Upper lobe of left lung (tissue), 4 donors: ENCODE measurements around the gene OR4K1.

ENCODE experiments used
- POLR2A ChIP-seq, 4 donors: fragments of 450-650 bp; IDR thresholded peaks; one replicate each; pipeline ENCODE4 v1.5.1; 2016 to 2017; ENCODE audit warnings: antibody characterized with exemption in 4 of 4, mild to moderate bottlenecking in 2 of 4
- POLR2AphosphoS5 ChIP-seq, 2 donors: sonication (generic); formaldehyde crosslinking; IDR thresholded peaks; one replicate each; pipeline ENCODE4 v1.5.1; 2017; ENCODE audit warnings: antibody characterized with exemption in 2 of 2
- TF ChIP-seq, protein P1 (sequence below), 6 experiments: fragments of 450-650 bp in 4 of 6; fragments of 200-600 bp in 2 of 6; sonication (generic) in 2 of 6; IDR thresholded peaks; one replicate each; pipeline ENCODE4 v1.5.1; 2016 to 2019; ENCODE audit warnings: antibody characterized with exemption in 6 of 6

DNA sequence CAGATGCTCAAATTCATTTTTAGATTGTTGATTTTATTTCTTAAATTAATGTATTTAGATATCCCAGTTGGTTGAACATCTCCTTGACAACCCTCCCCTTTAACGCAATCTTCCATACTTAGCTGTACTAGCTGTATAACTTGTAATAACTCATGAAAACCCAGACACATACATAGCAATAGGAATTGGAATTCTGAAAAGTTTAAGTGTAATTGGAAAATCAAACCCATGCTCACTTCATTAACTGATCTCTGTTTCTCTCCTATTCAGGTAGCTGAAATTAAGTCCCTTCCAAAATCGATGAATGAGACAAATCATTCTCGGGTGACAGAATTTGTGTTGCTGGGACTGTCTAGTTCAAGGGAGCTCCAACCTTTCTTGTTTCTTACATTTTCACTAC lies 44.6 kb downstream of the OR4K1 start, which contains the start of gene OR4K15:
- no peak for TF ChIP-seq POLR2A (IDR thresholded peaks at IDR 0.05)
- no peak for TF ChIP-seq POLR2AphosphoS5 (IDR thresholded peaks at IDR 0.05)
- TF ChIP-seq, protein P1, sequence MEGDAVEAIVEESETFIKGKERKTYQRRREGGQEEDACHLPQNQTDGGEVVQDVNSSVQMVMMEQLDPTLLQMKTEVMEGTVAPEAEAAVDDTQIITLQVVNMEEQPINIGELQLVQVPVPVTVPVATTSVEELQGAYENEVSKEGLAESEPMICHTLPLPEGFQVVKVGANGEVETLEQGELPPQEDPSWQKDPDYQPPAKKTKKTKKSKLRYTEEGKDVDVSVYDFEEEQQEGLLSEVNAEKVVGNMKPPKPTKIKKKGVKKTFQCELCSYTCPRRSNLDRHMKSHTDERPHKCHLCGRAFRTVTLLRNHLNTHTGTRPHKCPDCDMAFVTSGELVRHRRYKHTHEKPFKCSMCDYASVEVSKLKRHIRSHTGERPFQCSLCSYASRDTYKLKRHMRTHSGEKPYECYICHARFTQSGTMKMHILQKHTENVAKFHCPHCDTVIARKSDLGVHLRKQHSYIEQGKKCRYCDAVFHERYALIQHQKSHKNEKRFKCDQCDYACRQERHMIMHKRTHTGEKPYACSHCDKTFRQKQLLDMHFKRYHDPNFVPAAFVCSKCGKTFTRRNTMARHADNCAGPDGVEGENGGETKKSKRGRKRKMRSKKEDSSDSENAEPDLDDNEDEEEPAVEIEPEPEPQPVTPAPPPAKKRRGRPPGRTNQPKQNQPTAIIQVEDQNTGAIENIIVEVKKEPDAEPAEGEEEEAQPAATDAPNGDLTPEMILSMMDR (IDR thresholded peaks at IDR 0.05): no peak
